Astrocyte of the spinal cord (primary cell): ENCODE measurements around the gene CYSLTR2.

Source experiments
- DNase-seq: peaks from one replicate; pipeline ENCODE4 v3.0.0; 2011; ENCODE audit warnings: low read depth, low spot score
- H3K4me3 ChIP-seq: 2 replicates; pipeline ENCODE4 v1.5.1; 2011; ENCODE audit warnings: low read depth, mild to moderate bottlenecking, low read length, moderate library complexity
- CTCF ChIP-seq: IDR thresholded peaks from 2 replicates; pipeline ENCODE4 v1.5.1; 2012; ENCODE audit warnings: low read depth, mild to moderate bottlenecking, low read length, inconsistent platforms
- in situ Hi-C: cut with HindIII; loops from 2 replicates; pipeline ENCODE4 v1.10.0; 2017; ENCODE audit warnings: low sequenced_read_pairs

The CYSLTR2 gene

DNA sequence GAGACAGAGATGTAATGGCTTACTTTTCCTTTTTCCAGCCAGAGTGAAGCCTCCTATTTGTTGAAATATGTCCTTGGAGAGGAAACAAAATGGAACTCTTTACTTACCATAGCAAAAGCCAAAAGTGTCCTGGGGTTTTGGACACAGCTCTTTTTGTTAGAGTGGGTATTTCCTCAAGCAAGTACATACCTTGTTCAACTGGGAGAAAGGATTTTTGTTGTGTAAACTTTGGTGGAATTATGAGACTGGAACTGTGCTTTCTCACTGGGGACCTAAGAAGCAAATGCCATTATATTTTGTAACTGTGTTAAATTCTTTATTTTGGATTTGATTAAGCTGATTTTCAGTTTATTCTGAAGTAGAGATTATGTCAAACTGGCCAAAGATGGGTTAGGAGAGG lies 58.4 kb downstream of the CYSLTR2 start:
- H3K4me3 ChIP-seq, result no peak overlapping the region
- DNase-seq, result no peak
- in situ Hi-C loops, result no loop called here
- TF ChIP-seq CTCF, result no peak

DNA sequence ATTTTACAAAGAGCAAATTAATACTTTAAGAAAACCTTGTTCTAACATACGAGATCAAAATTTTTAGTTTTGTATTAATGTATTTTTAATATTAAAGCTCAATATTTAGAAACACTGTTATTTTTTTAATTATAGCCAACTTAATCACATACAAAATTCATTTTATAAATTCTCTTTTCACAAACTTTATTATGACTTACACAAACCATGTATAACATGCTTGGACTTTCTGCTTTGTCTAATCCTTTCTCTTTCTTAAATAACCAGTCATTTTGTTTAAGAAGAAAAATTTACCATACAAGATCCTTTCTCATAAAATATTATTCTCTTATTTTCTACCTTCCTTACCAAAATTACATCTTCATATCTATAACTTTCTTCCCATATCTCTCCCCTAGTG lies 62.2 kb downstream of the CYSLTR2 start:
- no peak overlapping the region for H3K4me3 ChIP-seq
- peak; percentile 13 for DNase-seq
- in situ Hi-C loops, result no loop called here
- TF ChIP-seq CTCF, result no peak

DNA sequence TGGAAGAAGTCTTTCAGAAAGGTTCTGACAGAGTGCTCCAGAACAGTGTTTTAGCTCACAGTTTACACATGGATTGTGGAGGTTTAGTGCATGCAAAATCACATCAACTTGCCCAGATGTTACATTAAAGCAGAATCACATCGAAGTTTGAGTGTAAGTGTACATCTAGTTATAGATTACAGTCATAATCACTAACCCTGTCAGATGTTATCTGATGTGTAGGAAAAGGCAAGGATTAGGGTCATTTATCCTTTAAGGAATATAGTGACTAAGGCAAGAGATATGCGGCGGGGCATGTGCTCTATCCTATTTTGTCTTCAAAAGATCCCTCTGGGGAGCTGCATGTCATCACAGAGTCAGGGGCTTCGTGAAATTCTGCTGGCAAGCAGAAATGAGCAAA lies 66.9 kb downstream of the CYSLTR2 start:
- no peak for TF ChIP-seq CTCF
- DNase-seq, result no peak

GRCh38 chr13:48723168-48723567 lies 69.4 kb downstream of the CYSLTR2 start:
- in situ Hi-C loops, result no loop called here
- DNase-seq, result no peak

More for the DNA sequence above, 66.9 kb downstream of the CYSLTR2 start:
- H3K4me3 ChIP-seq, result no peak overlapping the region
- in situ Hi-C loops, result no loop called here

GRCh38 chr13:48725271-48725670 lies 71.5 kb downstream of the CYSLTR2 start:
- no peak for TF ChIP-seq CTCF
- DNase-seq, result no peak
- no peak overlapping the region for H3K4me3 ChIP-seq
- in situ Hi-C loops, result no loop called here

More at GRCh38 chr13:48723168-48723567, 69.4 kb downstream of the CYSLTR2 start:
- no peak overlapping the region for H3K4me3 ChIP-seq
- TF ChIP-seq CTCF, result no peak

DNA sequence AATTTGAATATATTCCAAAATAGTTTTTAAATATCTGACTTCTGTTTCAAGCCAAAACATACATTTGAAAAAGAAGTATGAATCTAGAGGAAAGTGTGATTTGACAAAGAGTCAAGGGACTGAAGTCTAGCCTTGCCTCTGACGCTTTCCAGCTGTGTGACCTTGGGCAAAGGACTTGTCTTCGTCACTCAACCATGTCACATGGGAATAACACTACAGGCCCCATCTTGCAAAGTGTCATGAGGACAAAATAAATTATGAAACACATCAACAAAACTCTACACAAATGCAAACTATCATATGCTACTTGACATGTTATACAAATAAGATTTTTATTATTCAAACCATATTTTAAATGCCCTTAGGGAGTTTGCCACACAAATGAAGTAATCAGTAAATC lies 73.0 kb downstream of the CYSLTR2 start:
- H3K4me3 ChIP-seq, result no peak overlapping the region
- in situ Hi-C loops, result no loop called here
- DNase-seq, result no peak
- TF ChIP-seq CTCF, result no peak
